Panc1 (cell line): ENCODE results near the gene IL1F10.

ENCODE experiments used
- CTCF ChIP-seq: fragments of 450-650 bp; IDR thresholded peaks from 2 replicates; pipeline ENCODE4 v1.5.1; 2017; ENCODE audit warnings: mild to moderate bottlenecking
- POLR2AphosphoS5 ChIP-seq: IDR thresholded peaks from 2 replicates; pipeline ENCODE4 v1.6.1; 2012; ENCODE audit warnings: mild to moderate bottlenecking, low read depth, low read length, moderate library complexity
- REST ChIP-seq, 2 experiments: IDR thresholded peaks; 2 replicates each; pipeline ENCODE4 v1.6.1; 2011 to 2012; ENCODE audit warnings: low read depth in 2 of 2, control low read depth in 1 of 2, low read length in 1 of 2, mild to moderate bottlenecking in 1 of 2, moderate library complexity in 1 of 2; ENCODE audit not compliant: insufficient read depth in 1 of 2
- SIN3A ChIP-seq: IDR thresholded peaks from 2 replicates; pipeline ENCODE4 v1.6.1; 2012; ENCODE audit warnings: low read depth, mild to moderate bottlenecking, low read length, moderate library complexity, borderline replicate concordance; ENCODE audit not compliant: insufficient read depth
- TCF7L2 ChIP-seq: IDR thresholded peaks from 2 replicates; pipeline ENCODE4 v1.6.1; 2011; ENCODE audit warnings: mild to moderate bottlenecking, low read depth, low read length, inconsistent platforms

DNA sequence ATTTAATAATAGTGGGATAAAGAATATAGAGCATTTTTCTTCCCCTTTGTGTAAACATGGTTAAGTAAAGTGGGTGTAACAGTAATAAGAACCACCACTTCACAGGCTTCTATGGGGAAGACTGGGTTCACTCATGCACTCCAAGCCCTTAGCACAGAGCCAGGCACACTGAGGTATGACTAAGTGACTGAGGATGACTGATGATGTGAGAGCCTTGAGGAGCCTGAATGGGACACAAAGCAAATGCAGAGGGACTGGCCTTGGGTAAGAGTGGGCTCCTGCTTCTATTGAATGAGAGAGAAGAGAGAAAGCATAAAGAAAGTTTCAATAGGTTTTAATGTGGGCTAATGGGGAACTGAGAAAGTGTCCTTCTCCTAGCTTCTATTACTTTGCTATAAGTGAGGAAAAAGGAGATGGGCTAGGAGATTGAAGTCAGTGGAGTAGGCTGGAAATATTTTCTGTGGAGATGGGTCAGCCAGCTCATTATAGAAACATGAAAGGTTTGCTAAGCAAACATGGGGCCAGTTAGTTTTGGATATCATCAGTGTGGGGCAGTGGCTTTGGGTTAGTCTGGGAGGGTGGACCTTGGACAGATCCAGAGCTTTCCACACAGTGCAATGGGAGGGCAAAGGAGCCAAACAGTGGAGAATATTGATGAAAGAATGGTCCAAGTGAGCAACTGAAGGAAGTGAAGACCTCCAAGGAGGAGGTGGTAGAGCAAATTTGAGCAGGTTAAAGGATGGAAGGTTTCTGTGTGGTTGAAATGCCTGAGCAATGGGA is 20.6 kb downstream of the IL1F10 start:
- no peak for TF ChIP-seq SIN3A
- TF ChIP-seq CTCF = no peak
- TF ChIP-seq POLR2AphosphoS5 = no peak
- TF ChIP-seq REST (IDR thresholded peaks at IDR 0.05; ENCODE audit: insufficient read depth in 1 of 2, low read depth in 2 of 2, low read length in 1 of 2) = no peak
- no peak for TF ChIP-seq TCF7L2
